ENCODE measurements around the gene CFAP92. TPM values are rescaled to one million over a fixed set of nuclear protein-coding genes. Genes with fewer than 3 reads are reported as not detected.
A peak's percentile ranks its signal among the peaks of the same experiment; 100 is the strongest.

Gene CFAP92
- total and polyA plus RNA-seq, 5 experiments from 2014 or later, result 0.18 to 2.0 (median 0.23) TPM

DNA sequence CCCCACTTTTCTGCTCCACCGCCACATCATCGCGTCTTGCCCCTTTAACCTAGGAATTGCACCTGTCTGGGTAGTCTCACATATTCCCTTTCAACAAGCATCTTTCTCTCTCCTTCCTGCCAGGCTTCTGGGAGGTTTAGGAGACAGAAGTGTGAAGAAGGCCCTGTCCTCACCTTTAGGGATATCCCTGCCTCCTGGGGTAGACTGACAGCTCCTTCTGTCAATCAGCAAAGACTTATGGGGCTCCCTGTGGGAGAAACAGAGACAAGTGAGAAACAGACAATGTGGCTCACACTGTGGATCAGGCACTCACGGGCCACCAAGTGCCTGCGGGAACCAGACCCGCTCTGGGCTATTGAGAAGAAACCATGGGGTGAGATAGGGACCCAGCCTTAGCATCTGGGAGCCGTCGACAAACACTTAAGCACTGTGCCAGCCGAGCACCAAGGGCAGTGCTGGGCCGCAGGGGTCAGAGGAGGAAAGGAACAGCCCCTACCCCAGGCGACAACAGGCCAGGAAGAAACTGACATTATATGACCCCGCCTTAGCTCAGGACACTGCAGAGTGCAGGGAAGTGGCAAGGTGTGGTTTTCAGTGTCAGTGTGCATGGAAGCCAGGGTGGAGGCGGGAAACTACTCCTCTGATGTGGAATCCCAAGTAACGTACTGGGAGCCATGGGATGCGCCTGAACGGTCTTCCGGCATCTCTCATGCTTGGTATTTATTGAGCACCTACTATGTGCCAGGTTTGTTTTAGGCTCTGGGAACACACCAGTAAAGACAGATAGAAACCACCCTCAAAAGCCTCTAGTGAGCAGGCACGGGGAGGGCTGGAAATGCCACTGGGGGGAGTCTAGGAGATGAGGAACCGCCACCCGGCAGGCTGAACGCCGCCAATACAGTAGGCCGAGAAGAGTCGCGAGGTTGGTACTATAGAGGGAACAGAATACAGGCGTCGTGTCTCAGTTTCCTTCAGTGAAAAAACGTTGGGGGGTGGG is 9.0 kb upstream of the CFAP92 start:
- Mint-ChIP-seq H3K9me3 (no peaks in the 10 kb centered on the region), H3K4me3 (peak overlapping the region; percentile 65 to 91 (median 78)), H3K27ac (peak overlapping the region in 4 of 10 donors; percentile 13 to 81 (median 48)), H3K36me3 (peaks cover 0 to 2% (median 0%) of the 10 kb centered on the region in 3 donors), H3K27me3 (peaks cover 8 to 23% (median 17%) of the 10 kb centered on the region in 5 donors), H3K4me1 (peaks cover 28 to 65% (median 60%) of the 10 kb centered on the region in 4 donors)
- ATAC-seq, result no peak
- POLR2A ChIA-PET, result interaction anchor here (0.7 to 16.3 kb wide), 12 partner anchors 9 to 194 kb away, joined by 3 to 257 read pairs (median 5); partner anchors contain the start of genes CFAP92 and RAB43
- DNase-seq, result peak in 1 of 10 donors; percentile 55

DNA sequence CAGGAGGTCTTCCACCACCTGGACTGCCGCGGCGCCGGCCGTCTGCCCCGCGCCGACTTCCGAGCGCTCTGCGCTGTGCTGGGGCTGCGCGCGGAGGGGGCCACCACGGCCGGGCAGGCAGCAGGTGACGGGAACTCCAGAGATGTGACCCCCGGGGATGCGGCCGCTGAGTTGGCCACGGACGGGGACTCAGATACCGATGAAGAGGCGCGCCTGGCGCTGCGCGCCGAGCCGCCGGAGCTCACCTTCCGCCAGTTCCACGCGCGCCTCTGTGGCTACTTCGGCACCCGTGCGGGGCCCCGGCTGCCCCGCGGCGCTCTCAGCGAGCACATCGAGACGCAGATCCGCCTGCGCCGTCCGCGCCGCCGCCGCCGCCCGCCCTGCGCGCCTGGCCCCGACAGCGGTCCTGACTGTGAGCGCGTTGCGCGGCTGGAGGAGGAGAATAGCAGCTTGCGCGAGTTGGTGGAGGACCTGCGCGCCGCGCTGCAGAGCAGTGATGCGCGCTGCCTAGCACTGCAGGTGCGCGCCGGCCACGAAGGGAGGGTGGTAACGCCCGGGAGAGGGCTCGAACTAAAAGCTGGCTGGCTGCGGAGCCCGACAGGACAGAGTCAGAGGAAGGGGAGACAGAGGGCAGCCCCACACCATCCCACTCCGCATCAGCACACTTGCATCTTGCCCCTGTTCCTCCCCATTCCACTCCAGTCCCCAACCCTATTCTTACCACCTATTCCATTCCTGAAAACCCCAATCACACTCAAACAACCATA is 8.1 kb upstream of the CFAP92 start:
- Mint-ChIP-seq H3K36me3 (peaks cover 0 to 2% (median 0%) of the 10 kb centered on the region in 3 donors), H3K27ac (peak overlapping the region in 4 of 10 donors; percentile 34 to 80 (median 49)), H3K27me3 (peaks cover 8 to 27% (median 17%) of the 10 kb centered on the region in 5 donors), H3K4me1 (peaks cover 28 to 60% (median 57%) of the 10 kb centered on the region in 4 donors), H3K4me3 (peak overlapping the region; percentile 65 to 91 (median 78)), H3K9me3 (no peaks in the 10 kb centered on the region)
- POLR2A ChIA-PET, result interaction anchor here (1.0 to 16.3 kb wide), 7 partner anchors 8 to 120 kb away, joined by 3 to 257 read pairs (median 11); partner anchors contain the start of genes CFAP92 and RAB43
- DNase-seq (peak in 6 of 10 donors; percentile 34 to 62 (median 40)), ATAC-seq (peak; percentile 46 to 50)

- no peaks in the 10 kb centered on the region for H3K9me3 Mint-ChIP-seq
- peaks cover 8 to 27% (median 17%) of the 10 kb centered on the region in 5 donors for H3K27me3 Mint-ChIP-seq
- peak in 1 of 10 donors; percentile 64 for DNase-seq
- no peaks in the 10 kb centered on the region for H3K36me3 Mint-ChIP-seq
- H3K4me1 Mint-ChIP-seq, result peaks cover 24 to 61% (median 56%) of the 10 kb centered on the region in 4 donors
- POLR2A ChIA-PET, result interaction anchor here (1.5 to 16.3 kb wide), 4 partner anchors 8 to 118 kb away, joined by 11 to 257 read pairs (median 22); partner anchors contain the start of gene CFAP92
- peak within 1 kb of the TSS in 7 of 10 donors; percentile 37 to 80 (median 60) for H3K27ac Mint-ChIP-seq
- peak within 1 kb of the TSS; percentile 70 to 91 (median 78) for H3K4me3 Mint-ChIP-seq
- ATAC-seq, result peak; percentile 26 to 37
Observed at GRCh38 chr3:129001101-129001805, 7.4 kb upstream of the CFAP92 start, which contains the start of gene EFCC1. EFCC1 (plus strand) TSS chr3:129001304; CDS start chr3:129001629, 325 bp downstream.

DNA sequence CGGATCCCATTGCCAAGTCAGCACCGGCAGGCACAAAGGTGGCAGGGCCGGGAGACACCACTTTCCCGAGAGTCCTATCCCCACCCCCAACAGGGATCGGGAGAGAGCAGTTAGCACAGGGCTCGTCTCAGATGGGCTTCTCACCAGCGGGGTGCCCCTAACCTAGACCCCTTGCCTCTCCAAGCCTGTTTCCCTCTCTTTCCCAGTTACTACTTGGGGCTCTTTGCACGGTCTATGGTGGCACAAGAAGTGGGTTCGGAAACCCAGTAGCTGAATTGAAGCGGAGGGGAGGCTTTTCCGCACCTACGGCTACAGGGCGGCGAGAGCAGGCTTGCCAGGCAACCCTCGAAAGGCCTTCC is 6.8 kb upstream of the CFAP92 start:
- Mint-ChIP-seq H3K27me3 (peaks cover 8 to 27% (median 17%) of the 10 kb centered on the region in 5 donors), H3K27ac (peak overlapping the region in 3 of 10 donors; percentile 60 to 79 (median 71)), H3K9me3 (no peaks in the 10 kb centered on the region), H3K4me1 (peaks cover 29 to 64% (median 57%) of the 10 kb centered on the region in 4 donors), H3K4me3 (peak overlapping the region; percentile 61 to 82 (median 71)), H3K36me3 (no peaks in the 10 kb centered on the region)
- POLR2A ChIA-PET, result interaction anchor here (16.3 kb wide), 1 partner anchor 14 kb away, joined by 257 read pairs; no protein-coding TSS in a partner anchor
- ATAC-seq, result no peak
- DNase-seq, result peak in 1 of 10 donors; percentile 15

GRCh38 chr3:128999102-128999501 is 5.2 kb upstream of the CFAP92 start:
- H3K9me3 Mint-ChIP-seq, result no peaks in the 10 kb centered on the region
- ATAC-seq (no peak), DNase-seq (peak in 2 of 10 donors; percentile 23 to 37)
- peak overlapping the region in 9 of 10 donors; percentile 12 to 78 (median 43) for H3K4me3 Mint-ChIP-seq
- H3K27ac Mint-ChIP-seq, result peak overlapping the region in 6 of 10 donors; percentile 15 to 63 (median 42)
- H3K4me1 Mint-ChIP-seq, result peaks cover 35 to 64% (median 61%) of the 10 kb centered on the region in 4 donors
- POLR2A ChIA-PET, result interaction anchor here (1.1 to 16.3 kb wide), 5 partner anchors 8 to 122 kb away, joined by 3 to 257 read pairs (median 6); partner anchors contain the start of gene RAB43
- no peaks in the 10 kb centered on the region for H3K36me3 Mint-ChIP-seq
- H3K27me3 Mint-ChIP-seq, result peaks cover 8 to 27% (median 17%) of the 10 kb centered on the region in 5 donors

DNA sequence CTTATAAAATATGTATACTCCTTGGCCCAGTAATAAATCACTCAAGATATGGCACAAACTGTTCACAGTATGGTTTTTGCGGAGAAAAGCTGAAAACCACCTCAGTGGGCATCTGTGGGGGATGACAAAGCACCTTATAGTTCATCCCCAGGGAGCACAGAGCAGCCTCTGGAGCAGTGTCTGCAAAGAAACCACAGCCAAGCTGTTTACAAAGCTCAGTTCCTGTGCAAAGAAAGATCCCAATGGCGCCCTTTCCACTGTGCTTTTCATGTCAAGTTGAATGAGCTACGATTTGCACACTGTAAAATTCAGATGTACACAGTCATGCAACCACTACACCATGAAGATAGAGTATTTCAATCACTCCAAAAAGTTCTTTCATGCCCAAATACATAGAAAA is 4.7 kb upstream of the CFAP92 start:
- H3K9me3 Mint-ChIP-seq, result no peaks in the 10 kb centered on the region
- H3K27me3 Mint-ChIP-seq, result peaks cover 8 to 27% (median 17%) of the 10 kb centered on the region in 5 donors
- H3K27ac Mint-ChIP-seq, result peak overlapping the region in 2 of 10 donors; percentile 20 to 31
- no peaks in the 10 kb centered on the region for H3K36me3 Mint-ChIP-seq
- POLR2A ChIA-PET, result interaction anchor here (0.9 to 16.3 kb wide), 6 partner anchors 9 to 317 kb away, joined by 3 to 257 read pairs (median 5); partner anchors contain the start of gene RAB43
- DNase-seq (no peak), ATAC-seq (no peak)
- H3K4me3 Mint-ChIP-seq, result peak overlapping the region in 5 of 10 donors; percentile 12 to 78 (median 43)
- peaks cover 36 to 66% (median 63%) of the 10 kb centered on the region in 4 donors for H3K4me1 Mint-ChIP-seq

GRCh38 chr3:128997486-128998133 is 3.7 kb upstream of the CFAP92 start:
- ATAC-seq (no peak), DNase-seq (no peak)
- Mint-ChIP-seq H3K36me3 (no peaks in the 10 kb centered on the region), H3K9me3 (no peaks in the 10 kb centered on the region), H3K4me3 (no peak overlapping the region), H3K27me3 (peaks cover 4 to 20% (median 7%) of the 10 kb centered on the region in 5 donors), H3K4me1 (peaks cover 35 to 61% (median 58%) of the 10 kb centered on the region in 4 donors), H3K27ac (peak overlapping the region in 3 of 10 donors; percentile 12 to 43 (median 35))
- POLR2A ChIA-PET, result interaction anchor here (0.6 to 16.3 kb wide), 5 partner anchors 10 to 318 kb away, joined by 3 to 257 read pairs (median 4); a partner anchor contains a TSS

DNA sequence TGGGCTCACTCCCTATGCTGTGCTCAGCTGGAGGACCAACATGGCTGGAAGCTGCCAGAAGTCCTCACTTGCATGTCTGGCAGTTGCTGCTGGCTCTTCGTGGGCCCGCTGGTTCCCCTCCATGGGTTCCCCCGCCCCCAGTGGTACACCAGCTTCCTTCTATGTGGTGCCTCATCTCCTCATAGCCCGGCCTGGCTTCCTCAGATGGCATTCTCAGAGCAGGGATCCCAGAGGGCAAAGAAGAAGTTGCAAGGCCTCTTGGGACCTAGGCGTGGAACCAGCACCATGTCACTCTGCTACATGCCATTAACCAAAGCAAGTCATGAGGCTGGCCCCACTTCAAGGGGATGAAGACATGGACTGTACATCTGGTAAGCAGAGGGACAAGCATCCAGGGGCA is 2.9 kb upstream of the CFAP92 start:
- Mint-ChIP-seq H3K27ac (peak overlapping the region in 1 of 10 donors; percentile 8), H3K36me3 (no peaks in the 10 kb centered on the region), H3K4me3 (no peak overlapping the region), H3K27me3 (peaks cover 0 to 14% (median 0%) of the 10 kb centered on the region in 5 donors), H3K4me1 (peaks cover 29 to 56% (median 52%) of the 10 kb centered on the region in 4 donors), H3K9me3 (no peaks in the 10 kb centered on the region)
- DNase-seq, result no peak
- ATAC-seq, result no peak
- POLR2A ChIA-PET, result interaction anchor here (4.3 to 16.3 kb wide), 2 partner anchors 18 to 30 kb away, joined by 24 to 257 read pairs; no protein-coding TSS in a partner anchor

GRCh38 chr3:128996200-128996599 is 2.3 kb upstream of the CFAP92 start:
- peaks cover 29 to 56% (median 52%) of the 10 kb centered on the region in 4 donors for H3K4me1 Mint-ChIP-seq

GRCh38 chr3:128995737-128996136 is 1.9 kb upstream of the CFAP92 start:
- peaks cover 0 to 13% (median 0%) of the 10 kb centered on the region in 5 donors for H3K27me3 Mint-ChIP-seq
- H3K9me3 Mint-ChIP-seq, result no peaks in the 10 kb centered on the region
- DNase-seq, result no peak
- POLR2A ChIA-PET, result interaction anchor here (1.3 to 16.3 kb wide), 6 partner anchors 8 to 124 kb away, joined by 5 to 257 read pairs (median 19); no protein-coding TSS in a partner anchor
- H3K4me3 Mint-ChIP-seq, result peak overlapping the region in 7 of 10 donors; percentile 13 to 77 (median 24)
- peak overlapping the region in 6 of 10 donors; percentile 31 to 90 (median 80) for H3K27ac Mint-ChIP-seq
- H3K4me1 Mint-ChIP-seq, result peaks cover 28 to 54% (median 50%) of the 10 kb centered on the region in 4 donors
- ATAC-seq, result no peak
- H3K36me3 Mint-ChIP-seq, result no peaks in the 10 kb centered on the region

More at GRCh38 chr3:128996200-128996599, 2.3 kb upstream of the CFAP92 start:
- Mint-ChIP-seq H3K27me3 (peaks cover 0 to 14% (median 0%) of the 10 kb centered on the region in 5 donors), H3K4me3 (no peak overlapping the region), H3K9me3 (no peaks in the 10 kb centered on the region), H3K36me3 (no peaks in the 10 kb centered on the region), H3K27ac (peak overlapping the region in 2 of 10 donors; percentile 70 to 90)
- POLR2A ChIA-PET, result interaction anchor here (4.3 to 16.3 kb wide), 2 partner anchors 18 to 30 kb away, joined by 24 to 257 read pairs; no protein-coding TSS in a partner anchor
- ATAC-seq (no peak), DNase-seq (no peak)
